ENCODE data around the gene ST6GAL1. TPM values are rescaled to one million over a fixed set of nuclear protein-coding genes. Genes with fewer than 3 reads are reported as not detected.

The ST6GAL1 gene
- total RNA-seq, 1 experiment from 2014 or later = 15.6 TPM

- no peak overlapping the region for H2AFZ ChIP-seq (ENCODE audit: low read depth, low read length, poor library complexity, severe bottlenecking)
- no TSS peak for BruUV-seq (replicated peaks)
- ChIA-PET RAD21 (ENCODE audit: low non-redundant PET in 1 of 2, low total read pairs in 2 of 2, uncharacterized antibody in 2 of 2, unreplicated experiment in 2 of 2) (no interaction called here), POLR2A (no interaction called here), CTCF (no interaction called here)
- no peaks in the 10 kb centered on the region for H3K79me2 ChIP-seq (ENCODE audit: insufficient read depth, low read length)
- no peak overlapping the region for H3K4me3 ChIP-seq (replicated peaks in 1 of 2; ENCODE audit: low read depth in 1 of 2, low read length in 2 of 2)
- H3K9me2 ChIP-seq (ENCODE audit: insufficient read depth) = no peaks in the 10 kb centered on the region
- H3K27ac ChIP-seq (ENCODE audit: low read depth, low read length) = no peak overlapping the region
- ATAC-seq (no peak), DNase-seq (ENCODE audit: low read depth, low spot score) (no peak)
- H4K20me1 ChIP-seq (ENCODE audit: insufficient read depth) = no peaks in the 10 kb centered on the region
- H3K4me2 ChIP-seq (ENCODE audit: low read length) = peak overlapping the region; percentile 16; the same call in 1 of the 2 replicates
- H3K9me3 ChIP-seq (ENCODE audit: control insufficient read depth in 1 of 2, insufficient read depth in 1 of 2, low read depth in 1 of 2, low read length in 2 of 2) = no peaks in the 10 kb centered on the region
- no peaks in the 10 kb centered on the region for H3K36me3 ChIP-seq (ENCODE audit: control insufficient read depth in 1 of 2, insufficient read depth in 2 of 2, low read length in 2 of 2)
- H3K9ac ChIP-seq (ENCODE audit: low read length) = no peak overlapping the region
- H3K4me1 ChIP-seq (ENCODE audit: control insufficient read depth in 1 of 2, insufficient read depth in 2 of 2, low read length in 2 of 2) = peaks cover 17 to 31% of the 10 kb centered on the region in 2 experiments
- no peaks in the 10 kb centered on the region for H3K27me3 ChIP-seq (ENCODE audit: insufficient read depth, low read length)
- intact Hi-C loops (cut with micrococcal nuclease) = no loop called here
- TF ChIP-seq CEBPB (IDR thresholded peaks at IDR 0.05; ENCODE audit: low read depth) (no peak), CBX3 (IDR thresholded peaks at IDR 0.05; ENCODE audit: low read depth) (no peak), ZNF274 (IDR thresholded peaks at IDR 0.05; ENCODE audit: low read depth, low read length) (no peak), REST (IDR thresholded peaks at IDR 0.05; ENCODE audit: low read depth) (no peak), ELF1 (IDR thresholded peaks at IDR 0.05; ENCODE audit: borderline replicate concordance, low read depth) (no peak), SRF (IDR thresholded peaks at IDR 0.05; ENCODE audit: low read depth) (no peak), CTCF (IDR thresholded peaks at IDR 0.05 in 2 of 3, conservative IDR thresholded peaks at IDR 0.05 in 1 of 3; ENCODE audit: borderline replicate concordance in 1 of 3, insufficient read depth in 1 of 3, low read depth in 2 of 3, low read length in 2 of 3) (no peak), SIN3A (IDR thresholded peaks at IDR 0.05; ENCODE audit: low read depth) (no peak)
These were observed 59.1 kb downstream of the ST6GAL1 start for GRCh38 chr3:186989429-186989828.

Measured in HCT116 (cell line).